Epithelial cell of prostate (primary cell): ENCODE measurements around the gene RSPRY1.

Experiments used
- DNase-seq: peaks from one replicate; pipeline ENCODE4 v3.0.0-alpha.2; 2011; ENCODE audit warnings: low read depth, low spot score
- H3K27ac ChIP-seq: fragments of 450-650 bp; 2 replicates; pipeline ENCODE4 v1.5.1; 2017; ENCODE audit warnings: mild to moderate bottlenecking

The RSPRY1 gene

GRCh38 chr16:57245472-57246113 lies 59.5 kb downstream of the RSPRY1 start:
- DNase-seq = no peak
- H3K27ac ChIP-seq = peak overlapping the region; percentile 77

- no peak overlapping the region for H3K27ac ChIP-seq
- no peak for DNase-seq
These were observed 65.2 kb downstream of the RSPRY1 start for GRCh38 chr16:57251352-57251751.

GRCh38 chr16:57252148-57252721 lies 66.1 kb downstream of the RSPRY1 start:
- no peak for DNase-seq

GRCh38 chr16:57253466-57253865 lies 67.3 kb downstream of the RSPRY1 start:
- DNase-seq = no peak

More at GRCh38 chr16:57252148-57252721, 66.1 kb downstream of the RSPRY1 start:
- no peak overlapping the region for H3K27ac ChIP-seq

GRCh38 chr16:57255686-57256415 lies 69.7 kb downstream of the RSPRY1 start:
- peak overlapping the region; percentile 66 for H3K27ac ChIP-seq
- peak; percentile 63 for DNase-seq

More at GRCh38 chr16:57253466-57253865, 67.3 kb downstream of the RSPRY1 start:
- H3K27ac ChIP-seq = peak overlapping the region; percentile 46

GRCh38 chr16:57256601-57257395 lies 70.7 kb downstream of the RSPRY1 start:
- no peak for DNase-seq
- peak overlapping the region; percentile 66 for H3K27ac ChIP-seq

- no peak for DNase-seq
- no peak overlapping the region for H3K27ac ChIP-seq
These were observed 71.4 kb downstream of the RSPRY1 start for GRCh38 chr16:57257455-57258070.

GRCh38 chr16:57258226-57258909 lies 72.2 kb downstream of the RSPRY1 start:
- H3K27ac ChIP-seq = no peak overlapping the region
- no peak for DNase-seq

GRCh38 chr16:57258910-57259475 lies 72.9 kb downstream of the RSPRY1 start:
- H3K27ac ChIP-seq = no peak overlapping the region
- DNase-seq = no peak

- peak overlapping the region; percentile 79 for H3K27ac ChIP-seq
- DNase-seq = no peak
These were observed 74.3 kb downstream of the RSPRY1 start for GRCh38 chr16:57260294-57260929.

GRCh38 chr16:57261806-57262205 lies 75.7 kb downstream of the RSPRY1 start:
- H3K27ac ChIP-seq = no peak overlapping the region
- DNase-seq = no peak

- no peak for DNase-seq
These were observed 76.9 kb downstream of the RSPRY1 start for GRCh38 chr16:57262841-57263540.

GRCh38 chr16:57263541-57264351 lies 77.6 kb downstream of the RSPRY1 start:
- H3K27ac ChIP-seq = peak overlapping the region; percentile 6
- DNase-seq = no peak

More at GRCh38 chr16:57262841-57263540, 76.9 kb downstream of the RSPRY1 start:
- peak overlapping the region; percentile 6 for H3K27ac ChIP-seq

- no peak for DNase-seq
- H3K27ac ChIP-seq = no peak overlapping the region
These were observed 78.3 kb downstream of the RSPRY1 start for GRCh38 chr16:57264381-57264780.

GRCh38 chr16:57264950-57265371 lies 78.8 kb downstream of the RSPRY1 start:
- no peak for DNase-seq
- peak overlapping the region; percentile 54 for H3K27ac ChIP-seq

GRCh38 chr16:57265850-57266530 lies 79.9 kb downstream of the RSPRY1 start:
- peak overlapping the region; percentile 54 for H3K27ac ChIP-seq

More at GRCh38 chr16:57265850-57266530, 79.9 kb downstream of the RSPRY1 start:
- no peak for DNase-seq
